HL-60 (cell line): ENCODE results near the gene TNRC6C.

ENCODE experiments used
- DNase-seq, 2 experiments: peaks; one replicate each; pipeline ENCODE4 v3.0.0-alpha.2; 2010 to 2020; ENCODE audit warnings: low read depth in 1 of 2, low spot score in 1 of 2
- H3K27ac ChIP-seq: fragments of 250-450 bp; sonication (Bioruptor Pico); replicated peaks from 2 replicates; pipeline ENCODE4 v1.5.1; 2020; ENCODE audit warnings: mild to moderate bottlenecking, moderate library complexity
- H3K27me3 ChIP-seq: fragments of 250-450 bp; sonication (Bioruptor Pico); 2 replicates; pipeline ENCODE4 v1.5.1; 2021; ENCODE audit warnings: mild to moderate bottlenecking, moderate library complexity; ENCODE audit not compliant: insufficient read depth, poor library complexity, severe bottlenecking
- H3K4me3 ChIP-seq: replicated peaks from 2 replicates; pipeline ENCODE4 v1.5.1; 2011; ENCODE audit warnings: mild to moderate bottlenecking, control low read depth, low read length; ENCODE audit not compliant: insufficient read depth
- GABPA ChIP-seq: IDR thresholded peaks from 2 replicates; pipeline ENCODE4 v1.6.1; 2012; ENCODE audit warnings: low read depth
- POLR2AphosphoS5 ChIP-seq: IDR thresholded peaks from 2 replicates; pipeline ENCODE4 v1.6.1; 2012; ENCODE audit warnings: low read depth
- SPI1 ChIP-seq: IDR thresholded peaks from 2 replicates; pipeline ENCODE4 v1.6.1; 2012; ENCODE audit warnings: low read depth, mild to moderate bottlenecking, borderline replicate concordance
- TF ChIP-seq, protein P1 (sequence below): IDR thresholded peaks from one replicate; pipeline ENCODE4 v1.5.1; 2011; ENCODE audit warnings: low read length, control low read depth, inconsistent platforms; ENCODE audit not compliant: insufficient read depth
- TF ChIP-seq, protein P2 (sequence below): IDR thresholded peaks from 2 replicates; pipeline ENCODE4 v1.6.1; 2012; ENCODE audit warnings: low read depth; ENCODE audit not compliant: insufficient replicate concordance

The TNRC6C gene

GRCh38 chr17:77923135-77923534 lies 35.4 kb upstream of the TNRC6C start:
- H3K27ac ChIP-seq = no peak overlapping the region
- H3K27me3 ChIP-seq = peaks cover 14% of the 10 kb centered on the region
- TF ChIP-seq SPI1 = no peak
- no peak for TF ChIP-seq POLR2AphosphoS5
- TF ChIP-seq, protein P1, sequence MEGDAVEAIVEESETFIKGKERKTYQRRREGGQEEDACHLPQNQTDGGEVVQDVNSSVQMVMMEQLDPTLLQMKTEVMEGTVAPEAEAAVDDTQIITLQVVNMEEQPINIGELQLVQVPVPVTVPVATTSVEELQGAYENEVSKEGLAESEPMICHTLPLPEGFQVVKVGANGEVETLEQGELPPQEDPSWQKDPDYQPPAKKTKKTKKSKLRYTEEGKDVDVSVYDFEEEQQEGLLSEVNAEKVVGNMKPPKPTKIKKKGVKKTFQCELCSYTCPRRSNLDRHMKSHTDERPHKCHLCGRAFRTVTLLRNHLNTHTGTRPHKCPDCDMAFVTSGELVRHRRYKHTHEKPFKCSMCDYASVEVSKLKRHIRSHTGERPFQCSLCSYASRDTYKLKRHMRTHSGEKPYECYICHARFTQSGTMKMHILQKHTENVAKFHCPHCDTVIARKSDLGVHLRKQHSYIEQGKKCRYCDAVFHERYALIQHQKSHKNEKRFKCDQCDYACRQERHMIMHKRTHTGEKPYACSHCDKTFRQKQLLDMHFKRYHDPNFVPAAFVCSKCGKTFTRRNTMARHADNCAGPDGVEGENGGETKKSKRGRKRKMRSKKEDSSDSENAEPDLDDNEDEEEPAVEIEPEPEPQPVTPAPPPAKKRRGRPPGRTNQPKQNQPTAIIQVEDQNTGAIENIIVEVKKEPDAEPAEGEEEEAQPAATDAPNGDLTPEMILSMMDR = no peak
- TF ChIP-seq, protein P2, sequence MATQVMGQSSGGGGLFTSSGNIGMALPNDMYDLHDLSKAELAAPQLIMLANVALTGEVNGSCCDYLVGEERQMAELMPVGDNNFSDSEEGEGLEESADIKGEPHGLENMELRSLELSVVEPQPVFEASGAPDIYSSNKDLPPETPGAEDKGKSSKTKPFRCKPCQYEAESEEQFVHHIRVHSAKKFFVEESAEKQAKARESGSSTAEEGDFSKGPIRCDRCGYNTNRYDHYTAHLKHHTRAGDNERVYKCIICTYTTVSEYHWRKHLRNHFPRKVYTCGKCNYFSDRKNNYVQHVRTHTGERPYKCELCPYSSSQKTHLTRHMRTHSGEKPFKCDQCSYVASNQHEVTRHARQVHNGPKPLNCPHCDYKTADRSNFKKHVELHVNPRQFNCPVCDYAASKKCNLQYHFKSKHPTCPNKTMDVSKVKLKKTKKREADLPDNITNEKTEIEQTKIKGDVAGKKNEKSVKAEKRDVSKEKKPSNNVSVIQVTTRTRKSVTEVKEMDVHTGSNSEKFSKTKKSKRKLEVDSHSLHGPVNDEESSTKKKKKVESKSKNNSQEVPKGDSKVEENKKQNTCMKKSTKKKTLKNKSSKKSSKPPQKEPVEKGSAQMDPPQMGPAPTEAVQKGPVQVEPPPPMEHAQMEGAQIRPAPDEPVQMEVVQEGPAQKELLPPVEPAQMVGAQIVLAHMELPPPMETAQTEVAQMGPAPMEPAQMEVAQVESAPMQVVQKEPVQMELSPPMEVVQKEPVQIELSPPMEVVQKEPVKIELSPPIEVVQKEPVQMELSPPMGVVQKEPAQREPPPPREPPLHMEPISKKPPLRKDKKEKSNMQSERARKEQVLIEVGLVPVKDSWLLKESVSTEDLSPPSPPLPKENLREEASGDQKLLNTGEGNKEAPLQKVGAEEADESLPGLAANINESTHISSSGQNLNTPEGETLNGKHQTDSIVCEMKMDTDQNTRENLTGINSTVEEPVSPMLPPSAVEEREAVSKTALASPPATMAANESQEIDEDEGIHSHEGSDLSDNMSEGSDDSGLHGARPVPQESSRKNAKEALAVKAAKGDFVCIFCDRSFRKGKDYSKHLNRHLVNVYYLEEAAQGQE = no peak
- TF ChIP-seq GABPA = no peak
- DNase-seq = no peak
- H3K4me3 ChIP-seq = no peak overlapping the region

- Histone ChIP-seq H3K27me3 (peaks cover 14% of the 10 kb centered on the region), H3K27ac (no peak overlapping the region), H3K4me3 (no peak overlapping the region)
- TF ChIP-seq SPI1 (no peak), GABPA (no peak), POLR2AphosphoS5 (no peak)
- TF ChIP-seq, protein P2 = no peak
- TF ChIP-seq, protein P1 = no peak
- DNase-seq = no peak
Measured at GRCh38 chr17:77923776-77924513, 34.6 kb upstream of the TNRC6C start.

DNA sequence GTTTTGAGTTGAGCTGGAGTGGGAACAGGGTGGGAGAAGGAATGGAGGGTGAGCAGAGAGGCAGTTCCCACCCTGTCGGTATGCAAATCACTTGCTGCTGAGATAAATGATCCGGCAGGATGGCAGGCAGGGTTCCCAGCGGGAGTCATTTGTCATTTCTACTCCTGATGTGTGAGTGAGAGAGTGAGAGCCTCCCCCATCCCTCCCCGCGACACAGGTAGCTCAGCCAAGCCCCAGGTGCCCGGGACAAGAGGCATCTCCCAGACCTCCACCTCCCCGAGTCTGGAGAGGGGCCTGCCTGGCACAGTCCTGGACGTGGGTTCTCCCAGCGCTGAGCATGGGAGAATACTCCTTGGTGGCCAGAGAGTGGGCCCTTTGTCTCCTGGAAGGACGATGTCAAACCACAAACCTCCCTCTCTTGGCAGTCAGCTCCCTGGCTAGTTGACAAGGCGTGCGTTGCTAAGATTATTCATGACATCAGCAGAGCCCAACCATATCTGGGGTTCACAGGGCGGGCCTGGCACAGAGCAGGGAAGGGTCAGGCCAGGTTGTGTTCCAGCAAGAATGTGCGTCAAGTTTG lies 33.7 kb upstream of the TNRC6C start:
- DNase-seq = no peak
- H3K27me3 ChIP-seq = peaks cover 9% of the 10 kb centered on the region
- no peak overlapping the region for H3K27ac ChIP-seq
- no peak overlapping the region for H3K4me3 ChIP-seq
- TF ChIP-seq, protein P1 = no peak
- TF ChIP-seq POLR2AphosphoS5 (no peak), GABPA (no peak), SPI1 (no peak)
- TF ChIP-seq, protein P2 = no peak
